GM12801 (cell line): Measurements from ENCODE around the gene RNF175.

Experiments used
- TF ChIP-seq, protein P1 (sequence below): IDR thresholded peaks from one replicate; pipeline ENCODE4 v1.5.1; 2011; ENCODE audit warnings: control low read depth; ENCODE audit not compliant: insufficient read length; ENCODE audit errors: extremely low read depth

RNF175 gene

DNA sequence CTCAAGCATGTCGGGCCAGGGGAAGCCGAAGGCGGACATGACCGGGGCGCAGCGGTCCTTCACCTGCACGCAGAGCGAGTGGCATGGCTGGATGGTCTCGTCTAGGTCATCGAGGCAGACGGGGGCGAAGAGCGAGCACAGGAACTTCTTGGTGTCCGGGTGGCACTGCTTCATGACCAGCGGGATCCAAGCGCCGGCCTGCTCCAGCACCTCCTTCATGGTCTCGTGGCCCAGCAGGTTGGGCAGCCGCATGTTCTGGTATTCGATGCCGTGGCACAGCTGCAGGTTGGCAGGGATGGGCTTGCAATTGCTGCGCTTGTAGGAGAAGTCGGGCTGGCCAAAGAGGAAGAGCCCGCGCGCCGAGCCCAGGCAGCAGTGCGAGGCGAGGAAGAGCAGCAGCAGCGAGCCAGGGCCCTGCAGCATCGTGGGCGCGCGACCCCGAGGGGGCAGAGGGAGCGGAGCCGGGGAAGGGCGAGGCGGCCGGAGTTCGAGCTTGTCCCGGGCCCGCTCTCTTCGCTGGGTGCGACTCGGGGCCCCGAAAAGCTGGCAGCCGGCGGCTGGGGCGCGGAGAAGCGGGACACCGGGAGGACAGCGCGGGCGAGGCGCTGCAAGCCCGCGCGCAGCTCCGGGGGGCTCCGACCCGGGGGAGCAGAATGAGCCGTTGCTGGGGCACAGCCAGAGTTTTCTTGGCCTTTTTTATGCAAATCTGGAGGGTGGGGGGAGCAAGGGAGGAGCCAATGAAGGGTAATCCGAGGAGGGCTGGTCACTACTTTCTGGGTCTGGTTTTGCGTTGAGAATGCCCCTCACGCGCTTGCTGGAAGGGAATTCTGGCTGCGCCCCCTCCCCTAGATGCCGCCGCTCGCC, 28.8 kb upstream of the RNF175 start, which contains the start of gene SFRP2:
Gene SFRP2, minus strand, starts transcription at position 671 of the 864 bp plus-strand sequence. Its CDS starts 248 bp downstream, at position 423.
- TF ChIP-seq, protein P1, sequence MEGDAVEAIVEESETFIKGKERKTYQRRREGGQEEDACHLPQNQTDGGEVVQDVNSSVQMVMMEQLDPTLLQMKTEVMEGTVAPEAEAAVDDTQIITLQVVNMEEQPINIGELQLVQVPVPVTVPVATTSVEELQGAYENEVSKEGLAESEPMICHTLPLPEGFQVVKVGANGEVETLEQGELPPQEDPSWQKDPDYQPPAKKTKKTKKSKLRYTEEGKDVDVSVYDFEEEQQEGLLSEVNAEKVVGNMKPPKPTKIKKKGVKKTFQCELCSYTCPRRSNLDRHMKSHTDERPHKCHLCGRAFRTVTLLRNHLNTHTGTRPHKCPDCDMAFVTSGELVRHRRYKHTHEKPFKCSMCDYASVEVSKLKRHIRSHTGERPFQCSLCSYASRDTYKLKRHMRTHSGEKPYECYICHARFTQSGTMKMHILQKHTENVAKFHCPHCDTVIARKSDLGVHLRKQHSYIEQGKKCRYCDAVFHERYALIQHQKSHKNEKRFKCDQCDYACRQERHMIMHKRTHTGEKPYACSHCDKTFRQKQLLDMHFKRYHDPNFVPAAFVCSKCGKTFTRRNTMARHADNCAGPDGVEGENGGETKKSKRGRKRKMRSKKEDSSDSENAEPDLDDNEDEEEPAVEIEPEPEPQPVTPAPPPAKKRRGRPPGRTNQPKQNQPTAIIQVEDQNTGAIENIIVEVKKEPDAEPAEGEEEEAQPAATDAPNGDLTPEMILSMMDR = no peak

- TF ChIP-seq, protein P1 = no peak
Measured at GRCh38 chr4:153788051-153788412, 28.2 kb upstream of the RNF175 start.

DNA sequence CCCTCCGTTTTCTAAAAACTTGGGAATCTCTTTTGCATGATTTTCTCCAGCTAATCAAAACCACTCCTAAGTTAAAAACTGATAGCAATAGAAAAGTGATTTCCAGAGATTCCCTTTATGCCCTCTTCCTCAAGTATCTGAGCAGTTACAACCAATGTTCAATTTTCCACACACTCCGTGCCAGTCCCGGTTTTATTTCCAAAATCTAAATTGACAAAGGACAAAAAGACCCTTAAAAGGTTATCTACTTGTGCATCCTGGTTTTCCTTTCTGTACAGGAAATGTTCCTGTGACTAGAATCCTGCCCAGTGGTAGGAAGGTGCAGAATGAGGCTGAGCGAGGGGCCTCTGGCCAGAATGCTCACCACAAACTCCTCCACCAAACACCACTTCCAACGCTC, 27.8 kb upstream of the RNF175 start:
- TF ChIP-seq, protein P1 = no peak

- TF ChIP-seq, protein P1 = no peak
Measured at GRCh38 chr4:153787061-153787560, 27.3 kb upstream of the RNF175 start.

DNA sequence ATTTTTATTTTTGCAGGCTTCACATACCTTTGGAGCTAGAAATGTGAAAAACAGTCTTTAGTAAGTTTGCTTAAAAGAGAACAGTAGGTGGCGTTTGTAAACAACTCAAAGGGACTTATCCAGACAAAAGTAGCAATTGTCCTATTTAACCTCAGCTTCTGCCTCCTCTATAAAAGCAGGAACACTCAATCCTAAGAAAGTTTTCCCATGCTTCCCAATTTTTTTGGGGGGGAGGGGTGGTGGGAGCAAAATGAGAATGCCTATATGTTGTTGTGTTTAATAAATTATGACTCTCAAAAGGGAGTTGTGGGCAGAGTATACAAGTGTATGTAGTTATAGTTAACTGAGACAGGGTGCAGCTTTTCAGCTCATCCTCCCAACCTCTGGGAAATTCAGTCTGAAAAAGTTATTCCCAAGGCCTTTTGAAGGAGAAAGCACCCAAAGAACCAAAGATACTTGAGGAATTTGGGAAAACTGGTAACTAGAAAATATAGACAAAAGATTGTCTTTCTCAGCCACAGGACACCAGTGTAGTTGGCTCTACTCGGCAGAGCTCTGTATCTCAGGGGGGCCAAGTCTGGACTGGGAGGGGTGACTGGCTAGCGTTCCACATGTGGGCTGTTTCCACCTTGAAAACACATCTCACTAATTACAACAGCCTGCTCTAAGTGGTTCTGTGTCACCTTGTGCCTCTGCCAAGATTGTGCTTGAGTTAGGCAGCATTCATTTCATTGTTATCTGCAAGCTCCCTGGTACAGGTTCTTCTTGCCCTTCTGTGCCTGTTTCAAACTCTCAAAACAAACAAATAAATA, 26.3 kb upstream of the RNF175 start:
- TF ChIP-seq, protein P1 = no peak

GRCh38 chr4:153784166-153784699, 24.4 kb upstream of the RNF175 start:
- TF ChIP-seq, protein P1 = no peak

DNA sequence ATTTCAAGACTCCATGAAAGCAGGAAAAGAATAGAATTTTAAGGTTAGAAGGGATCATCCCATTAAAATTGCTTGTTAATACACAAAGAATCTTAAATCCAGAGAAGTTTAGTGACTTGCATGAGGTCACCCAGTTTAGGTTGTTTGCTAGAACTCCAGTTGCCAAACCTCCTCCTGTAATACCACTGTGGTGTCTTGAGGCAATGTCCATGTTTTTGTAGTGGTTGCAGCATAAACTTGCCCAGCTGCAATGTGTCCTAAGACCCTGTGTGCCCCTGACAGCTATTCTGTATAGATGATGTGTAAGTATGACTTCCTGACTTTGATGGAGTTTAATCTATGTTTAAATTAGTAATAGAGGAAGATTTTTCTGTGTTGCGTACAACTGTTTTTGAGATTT, 22.8 kb upstream of the RNF175 start:
- TF ChIP-seq, protein P1 = no peak
